Measurements from ENCODE around the gene ETFB. TPM values are rescaled to one million over a fixed set of nuclear protein-coding genes. Genes with fewer than 3 reads are reported as not detected.
"Not testable (repeated sequence)": the region's sequence is repeated elsewhere in the genome, so short reads cannot be mapped to it uniquely, and the experiment has no call there.

Gene ETFB
- total RNA-seq, 4 donors from 2014 or later = 125 to 305 (median 154) TPM

GRCh38 chr19:51399231-51399630 lies 33.0 kb upstream of the ETFB start:
- DNase-seq = no peak
- Histone ChIP-seq H3K4me3 (no peak overlapping the region), H3K27me3 (no peaks in the 10 kb centered on the region), H3K36me3 (no peaks in the 10 kb centered on the region), H3K27ac (no peak overlapping the region), H3K9me3 (peaks cover 0 to 10% (median 4%) of the 10 kb centered on the region in 4 donors), H3K4me1 (peaks cover 0 to 7% (median 6%) of the 10 kb centered on the region in 4 donors)
- TF ChIP-seq POLR2A (IDR thresholded peaks at IDR 0.05) = no peak
- no peak for TF ChIP-seq CTCF (IDR thresholded peaks at IDR 0.05)

GRCh38 chr19:51398096-51398704 lies 32.0 kb upstream of the ETFB start:
- Histone ChIP-seq H3K36me3 (no peaks in the 10 kb centered on the region), H3K4me1 (peaks cover 0 to 11% (median 6%) of the 10 kb centered on the region in 4 donors), H3K4me3 (no peak overlapping the region), H3K27ac (no peak overlapping the region), H3K27me3 (no peaks in the 10 kb centered on the region), H3K9me3 (peaks cover 0 to 10% (median 4%) of the 10 kb centered on the region in 4 donors)
- TF ChIP-seq POLR2A (IDR thresholded peaks at IDR 0.05) (no peak), CTCF (IDR thresholded peaks at IDR 0.05) (peak; percentile 18 to 59 (median 48))
- DNase-seq = no peak

GRCh38 chr19:51397453-51397852 lies 31.3 kb upstream of the ETFB start:
- DNase-seq, H3K4me3 ChIP-seq: not testable (repeated sequence)

GRCh38 chr19:51396175-51396574 lies 30.0 kb upstream of the ETFB start:
- no peak overlapping the region for H3K4me3 ChIP-seq

More at GRCh38 chr19:51397453-51397852, 31.3 kb upstream of the ETFB start:
- not testable (repeated sequence) for H3K9me3 ChIP-seq, H3K27ac ChIP-seq, H3K36me3 ChIP-seq, H3K27me3 ChIP-seq
- peaks cover 0 to 11% (median 6%) of the 10 kb centered on the region in 4 donors for H3K4me1 ChIP-seq

GRCh38 chr19:51394050-51394836 lies 28.1 kb upstream of the ETFB start:
- Histone ChIP-seq H3K4me3 (peak overlapping the region; percentile 28 to 49 (median 46)), H3K4me1 (peaks cover 0 to 11% (median 6%) of the 10 kb centered on the region in 4 donors), H3K9me3 (no peaks in the 10 kb centered on the region), H3K27me3 (no peaks in the 10 kb centered on the region), H3K36me3 (no peaks in the 10 kb centered on the region), H3K27ac (peak overlapping the region; percentile 60 to 72 (median 66))
- TF ChIP-seq CTCF (IDR thresholded peaks at IDR 0.05) (peak in 2 of 6 experiments; percentile 9 to 34), POLR2A (IDR thresholded peaks at IDR 0.05) (no peak)
- peak; percentile 86 to 97 (median 91) for DNase-seq

More at GRCh38 chr19:51396175-51396574, 30.0 kb upstream of the ETFB start:
- Histone ChIP-seq H3K27ac (no peak overlapping the region), H3K9me3 (no peaks in the 10 kb centered on the region), H3K4me1 (peaks cover 0 to 11% (median 6%) of the 10 kb centered on the region in 4 donors), H3K27me3 (no peaks in the 10 kb centered on the region), H3K36me3 (no peaks in the 10 kb centered on the region)
- no peak for TF ChIP-seq CTCF (IDR thresholded peaks at IDR 0.05)
- DNase-seq = no peak

GRCh38 chr19:51392701-51393100 lies 26.5 kb upstream of the ETFB start:
- Histone ChIP-seq H3K9me3 (no peaks in the 10 kb centered on the region), H3K4me1 (peaks cover 0 to 11% (median 6%) of the 10 kb centered on the region in 4 donors)

More at GRCh38 chr19:51392701-51393100, 26.5 kb upstream of the ETFB start:
- no peak for TF ChIP-seq POLR2A (IDR thresholded peaks at IDR 0.05)
- TF ChIP-seq CTCF (IDR thresholded peaks at IDR 0.05) = no peak
- Histone ChIP-seq H3K27me3 (no peaks in the 10 kb centered on the region), H3K36me3 (no peaks in the 10 kb centered on the region), H3K4me3 (no peak overlapping the region), H3K27ac (no peak overlapping the region)
- DNase-seq = no peak
